H1 (cell line): Measurements from ENCODE around the gene MVD. TPM values are rescaled to one million over a fixed set of nuclear protein-coding genes. Genes with fewer than 3 reads are reported as not detected.

Experiments used
- CTCF ChIA-PET: fragments of 300-600 bp; sonication (Branson Sonifier 250); formaldehyde crosslinking; loops from one replicate; lab custom pipeline; 2021; ENCODE audit not compliant: partially characterized antibody; lab: Charles Lee
- POLR2A ChIA-PET: fragments of 300-600 bp; sonication (Branson Sonifier 250); formaldehyde crosslinking; loops from one replicate; lab custom pipeline; 2021; ENCODE audit warnings: inconsistent platforms; ENCODE audit not compliant: partially characterized antibody; lab: Charles Lee
- DNase-seq, 2 experiments: peaks; one replicate each; pipeline versions ENCODE4 v3.0.0 to v3.0.0-alpha.2; 2010 to 2022; ENCODE audit warnings: low spot score in 2 of 2, low read depth in 1 of 2, mixed read lengths in 1 of 2
- FAIRE-seq: peaks from 2 replicates; lab custom pipeline; 2011; peaks lifted over from hg19 to GRCh38; lab: Jason Lieb, UNC
- H2AFZ ChIP-seq: 2 replicates; pipeline ENCODE4 v1.8.1; 2012; ENCODE audit warnings: low read length, inconsistent platforms
- H2AK5ac ChIP-seq: 2 replicates; pipeline ENCODE4 v1.6.1; 2013; ENCODE audit warnings: low read depth, low read length
- H2BK120ac ChIP-seq: replicated peaks from 2 replicates; pipeline ENCODE3; 2013; ENCODE audit warnings: low read depth, low read length, inconsistent platforms
- H2BK12ac ChIP-seq: 2 replicates; pipeline ENCODE4 v1.6.1; 2013; ENCODE audit warnings: low read depth, low read length
- H2BK15ac ChIP-seq: 2 replicates; pipeline ENCODE4 v1.6.1; 2013; ENCODE audit warnings: low read length
- H2BK20ac ChIP-seq: 2 replicates; pipeline ENCODE4 v1.6.1; 2013; ENCODE audit warnings: low read length
- H2BK5ac ChIP-seq: 2 replicates; pipeline ENCODE4 v1.6.1; 2013; ENCODE audit warnings: low read depth, low read length
- H3K14ac ChIP-seq: 2 replicates; pipeline ENCODE4 v1.6.1; 2013; ENCODE audit warnings: inconsistent platforms; ENCODE audit not compliant: insufficient read length
- H3K18ac ChIP-seq: 2 replicates; pipeline ENCODE4 v1.6.1; 2013; ENCODE audit warnings: low read length; ENCODE audit errors: extremely low read depth
- H3K23ac ChIP-seq: 2 replicates; pipeline ENCODE4 v1.6.1; 2013; ENCODE audit warnings: inconsistent platforms; ENCODE audit not compliant: insufficient read length
- H3K23me2 ChIP-seq: 2 replicates; pipeline ENCODE4 v1.6.1; 2013; ENCODE audit warnings: low read depth, low read length
- H3K27ac ChIP-seq: 2 replicates; pipeline ENCODE4 v1.6.1; 2011; ENCODE audit warnings: low read depth, low read length, inconsistent platforms
- H3K27me3 ChIP-seq, 4 experiments: replicated peaks in 1 of 4; 1 replicate in 1 of 4; 2 replicates in 3 of 4; pipeline versions ENCODE4 v1.6.1 to v1.8.1; 2011 to 2013; ENCODE audit warnings: low read length in 3 of 4, mild to moderate bottlenecking in 3 of 4, inconsistent platforms in 2 of 4, mixed read lengths in 2 of 4, moderate library complexity in 1 of 4; ENCODE audit not compliant: control insufficient read depth in 3 of 4, insufficient read depth in 3 of 4; ENCODE audit errors: extremely low read depth in 1 of 4
- H3K36me3 ChIP-seq, 4 experiments: 2 replicates each; pipeline versions ENCODE4 v1.6.1 to v1.8.1; 2011 to 2013; ENCODE audit warnings: mild to moderate bottlenecking in 4 of 4, low read length in 3 of 4, moderate library complexity in 2 of 4, control low read depth in 1 of 4, inconsistent platforms in 1 of 4; ENCODE audit not compliant: insufficient read depth in 4 of 4, control insufficient read depth in 2 of 4
- H3K4ac ChIP-seq: replicated peaks from 2 replicates; pipeline ENCODE3; 2013; ENCODE audit warnings: low read length, low read depth, mixed read lengths, inconsistent platforms; ENCODE audit not compliant: insufficient read length
- H3K4me1 ChIP-seq, 4 experiments: replicated peaks in 1 of 4; 1 replicate in 1 of 4; 2 replicates in 3 of 4; pipeline versions ENCODE4 v1.6.1 to v1.8.1; 2011 to 2013; ENCODE audit warnings: low read length in 3 of 4, inconsistent platforms in 2 of 4, mixed read lengths in 1 of 4; ENCODE audit not compliant: insufficient read depth in 4 of 4, control insufficient read depth in 3 of 4
- H3K4me2 ChIP-seq, 2 experiments: 2 replicates each; pipeline versions ENCODE4 v1.6.1 to v1.8.1; 2011 to 2013; ENCODE audit warnings: low read depth in 2 of 2, low read length in 2 of 2, control low read depth in 1 of 2, inconsistent platforms in 1 of 2, mild to moderate bottlenecking in 1 of 2; ENCODE audit not compliant: insufficient read depth in 1 of 2
- H3K4me3 ChIP-seq, 4 experiments: fragments of 200-600, 300-600 bp in 1 of 4; sonication (generic), shearing (Covaris generic), sonication (Bioruptor Twin) in 1 of 4; 2 replicates each; pipeline versions ENCODE4 v1.5.1 to v1.8.1; 2011 to 2016; ENCODE audit warnings: low read length in 4 of 4, low read depth in 3 of 4, control low read depth in 2 of 4, inconsistent platforms in 2 of 4, mild to moderate bottlenecking in 2 of 4, mixed read lengths in 1 of 4, moderate library complexity in 1 of 4; ENCODE audit not compliant: insufficient read depth in 2 of 4; ENCODE audit errors: extremely low read depth in 1 of 4
- H3K56ac ChIP-seq: replicated peaks from 2 replicates; pipeline ENCODE3; 2013; ENCODE audit warnings: low read depth, mild to moderate bottlenecking, mixed read lengths, low read length, inconsistent platforms; ENCODE audit not compliant: insufficient read length
- H3K79me1 ChIP-seq: 2 replicates; pipeline ENCODE4 v1.6.1; 2013; ENCODE audit warnings: low read depth, low read length, control low read depth
- H3K79me2 ChIP-seq, 2 experiments: 2 replicates each; pipeline versions ENCODE4 v1.6.1 to v1.8.1; 2012 to 2013; ENCODE audit warnings: low read length in 2 of 2, mild to moderate bottlenecking in 2 of 2, inconsistent platforms in 1 of 2; ENCODE audit not compliant: insufficient read depth in 2 of 2, control insufficient read depth in 1 of 2
- H3K9ac ChIP-seq, 4 experiments: replicated peaks in 1 of 4; 1 replicate in 1 of 4; 2 replicates in 3 of 4; pipeline versions ENCODE4 v1.6.1 to v1.8.1; 2011 to 2013; ENCODE audit warnings: low read depth in 3 of 4, low read length in 3 of 4, control low read depth in 2 of 4, mild to moderate bottlenecking in 2 of 4, moderate library complexity in 2 of 4, inconsistent platforms in 1 of 4; ENCODE audit errors: extremely low read depth in 1 of 4
- H3K9me3 ChIP-seq, 2 experiments: 2 replicates each; pipeline versions ENCODE4 v1.6.1 to v1.8.1; 2012 to 2013; ENCODE audit warnings: mild to moderate bottlenecking in 2 of 2, moderate library complexity in 2 of 2, control low read depth in 1 of 2, inconsistent platforms in 1 of 2, low read depth in 1 of 2, low read length in 1 of 2, mixed read lengths in 1 of 2; ENCODE audit not compliant: insufficient read depth in 2 of 2
- H4K20me1 ChIP-seq, 2 experiments: replicated peaks in 1 of 2; 2 replicates each; pipeline versions ENCODE3 to v1.8.1; 2011 to 2013; ENCODE audit warnings: inconsistent platforms in 2 of 2, low read length in 2 of 2, mild to moderate bottlenecking in 1 of 2; ENCODE audit not compliant: insufficient read depth in 2 of 2, control insufficient read depth in 1 of 2
- H4K5ac ChIP-seq: 2 replicates; pipeline ENCODE4 v1.6.1; 2013; ENCODE audit warnings: low read length, low read depth, mixed read lengths, inconsistent platforms; ENCODE audit not compliant: insufficient read length
- H4K8ac ChIP-seq: 2 replicates; pipeline ENCODE4 v1.8.0; 2013; ENCODE audit warnings: mild to moderate bottlenecking, moderate library complexity, low read length, inconsistent platforms; ENCODE audit not compliant: insufficient read depth; ENCODE audit errors: extremely low read depth
- H4K91ac ChIP-seq: replicated peaks from 2 replicates; pipeline ENCODE3; 2013; ENCODE audit warnings: low read length, mixed read lengths, inconsistent platforms; ENCODE audit not compliant: insufficient read length
- WGBS, 2 experiments: shearing (Covaris generic) in 1 of 2; methylation state at CpG; one replicate each; pipeline versions ENCODE4 v1.1.6 to v1.1.7; 2013 to 2015; ENCODE audit warnings: low lambda C conversion rate in 2 of 2, mixed read lengths in 2 of 2, inconsistent platforms in 1 of 2, low coverage in 1 of 2, missing lambda C conversion rate in 1 of 2; ENCODE audit not compliant: insufficient replicate concordance in 2 of 2, insufficient coverage in 1 of 2, insufficient read length in 1 of 2; ENCODE audit errors: extremely low coverage in 1 of 2, missing lambda C conversion rate in 1 of 2; 5-methylcytosine and 5-hydroxymethylcytosine counted together
- polyA plus RNA-seq, 7 experiments: library from polyadenylated mRNA; depleted of rRNA in 3 of 7; stranded (reverse) in 5 of 7; unstranded in 2 of 7; fragments of >200 nt in 5 of 7; fragments of 200-250 nt in 2 of 7; gene quantifications; 1 replicate in 5 of 7; 2 replicates in 1 of 7; 4 replicates in 1 of 7; pipeline versions ENCODE4 v1.2.1 to v1.2.3, GENCODE V29; 2011 to 2013; ENCODE audit warnings: missing spikeins in 2 of 7, mixed read lengths in 2 of 7
- total RNA-seq: library from RNA; stranded (reverse); fragmentation: NEBNext Ultra II Directional; extraction: Animal tissue kit (Norgen Biotek cat#: 25700); gene quantifications from 2 replicates; pipeline ENCODE4 v1.2.1, GENCODE V29; 2021

Gene MVD
- total and polyA plus RNA-seq, 2 of the 8 experiments (the other 6 are each of a cell fraction or from before 2014, with no cell fraction given), result 47.2 to 77.3 TPM

DNA sequence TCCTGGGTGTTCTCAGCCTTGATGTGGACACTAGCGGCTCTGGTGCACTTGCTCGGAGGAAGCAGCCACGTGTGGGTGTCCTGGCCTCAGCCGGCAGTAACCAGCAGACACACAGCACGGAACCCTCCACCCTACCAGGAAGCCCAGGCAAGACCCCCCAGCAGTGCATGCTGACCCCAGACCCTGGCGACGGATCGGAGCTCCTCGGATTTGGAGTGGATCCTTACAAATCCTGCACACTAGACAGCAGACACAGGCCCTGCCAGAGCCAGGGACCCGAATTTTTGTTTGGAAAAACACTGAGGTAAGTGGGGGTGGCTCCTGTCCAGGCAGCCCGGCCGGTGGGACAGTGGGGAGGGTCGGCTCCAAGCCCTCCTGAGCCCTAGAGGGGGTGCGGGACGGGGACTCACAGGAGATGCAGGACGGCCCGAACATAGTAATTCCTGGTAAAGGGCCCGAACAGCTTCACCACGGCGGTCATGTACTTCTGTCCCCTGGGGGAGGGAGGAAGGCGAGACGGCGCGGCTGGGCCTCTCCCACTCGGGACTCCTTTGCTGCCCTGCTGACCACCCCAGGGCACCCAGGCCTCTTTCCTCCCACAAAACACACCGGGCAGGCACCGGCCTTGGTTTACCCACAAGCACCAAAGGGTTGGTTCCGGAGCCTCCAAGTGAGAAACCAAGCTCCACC, 16.4 kb downstream of the MVD start:
- Histone ChIP-seq H3K56ac (no peak overlapping the region), H3K23ac (no peak overlapping the region), H3K36me3 (peaks cover 0 to 5% (median 0%) of the 10 kb centered on the region in 4 experiments; a peak in 1 of 8 replicates), H3K9me3 (no peaks in the 10 kb centered on the region), H3K79me1 (peaks cover 8% of the 10 kb centered on the region), H2BK5ac (peak overlapping the region; percentile 66; the same call in 1 of the 2 replicates), H4K5ac (no peak overlapping the region), H2BK120ac (no peak overlapping the region), H4K8ac (peak overlapping the region; percentile 64), H4K20me1 (peaks cover 2 to 12% of the 10 kb centered on the region in 2 experiments), H3K23me2 (peaks cover 10% of the 10 kb centered on the region; the same call in 1 of the 2 replicates), H3K4ac (no peak overlapping the region), H3K4me1 (peaks cover 0 to 11% (median 6%) of the 10 kb centered on the region in 4 experiments; a peak in 5 of 7 replicates), H2BK15ac (no peak overlapping the region), H2AFZ (no peak overlapping the region), H3K27ac (no peak overlapping the region), H3K18ac (no peak overlapping the region), H2BK20ac (no peak overlapping the region), H3K4me2 (no peak overlapping the region), H3K79me2 (no peaks in the 10 kb centered on the region; a peak in 1 of 4 replicates), H3K9ac (no peak overlapping the region), H2AK5ac (no peak overlapping the region), H3K4me3 (no peak overlapping the region), H3K27me3 (no peaks in the 10 kb centered on the region), H2BK12ac (no peak overlapping the region), H3K14ac (no peak overlapping the region), H4K91ac (no peak overlapping the region)
- no peak for DNase-seq
- CTCF ChIA-PET, result no interaction called here
- POLR2A ChIA-PET, result interaction anchor here (0.7 to 4.9 kb wide), 4 partner anchors 7 to 36 kb away, joined by 3 to 35 read pairs (median 6); partner anchors contain the start of genes IL17C and MVD
- FAIRE-seq, result no peak
- 90% methylated on average over 21 of the region's 28 CpGs; no CpG with 5 or more reads in 1 of the 2 experiments for WGBS, 2 experiments
